Mucosa of descending colon (tissue), 3 donors: Measurements from ENCODE around the gene C1orf174. TPM values are rescaled to one million over a fixed set of nuclear protein-coding genes. Genes with fewer than 3 reads are reported as not detected.

Experiments used
- ATAC-seq: fragments of 200-7000 bp; cut with Tn5 transposase; one replicate; pipeline ENCODE4 v1.9.1; 2020; ENCODE audit warnings: mild to moderate bottlenecking, moderate library complexity
- DNase-seq, 3 donors: peaks; one replicate each; pipeline ENCODE4 v3.0.0-alpha.2; 2020
- H3K36me3 ChIP-seq: fragments of 200-600 bp; one replicate; pipeline ENCODE4 v1.8.0; 2021; ENCODE audit warnings: low read depth, mild to moderate bottlenecking
- H3K4me1 ChIP-seq: fragments of 200-600 bp; one replicate; pipeline ENCODE4 v1.8.0; 2021; ENCODE audit warnings: low read depth, mild to moderate bottlenecking
- H3K4me3 ChIP-seq: fragments of 200-600 bp; one replicate; pipeline ENCODE4 v1.8.0; 2021; ENCODE audit warnings: mild to moderate bottlenecking
- H3K9me3 ChIP-seq: fragments of 200-600 bp; one replicate; pipeline ENCODE4 v1.8.0; 2021; ENCODE audit warnings: mild to moderate bottlenecking
- intact Hi-C, 2 donors: fragments of 100-400 bp; cut with DNase I in 1 of 2; cut with micrococcal nuclease in 1 of 2; formaldehyde crosslinking; loops; one replicate each; pipeline versions ENCODE4 v1.11.0 to v1.11.1; 2022; cut with DNase I, micrococcal nuclease
- total RNA-seq, 3 donors: library from RNA; stranded (reverse); fragmentation: NEBNext Ultra II Directional in 2 of 3; extraction: Animal tissue kit (Norgen Biotek cat#: 25700) in 2 of 3; gene quantifications; one replicate each; pipeline versions ENCODE4 v1.2.1 to v1.2.4, GENCODE V29; 2021 to 2023
- TF ChIP-seq, protein P1 (sequence below): fragments of 200-600 bp; IDR thresholded peaks from one replicate; pipeline ENCODE4 v1.8.0; 2022; ENCODE audit warnings: antibody characterized with exemption, mild to moderate bottlenecking
- donor health status: DM: no; HTN: no; CAD: no; lungs with moderate emphysema.
- donor health status: DM: no; HTN: no; CAD: no.
- donor health status: DM: no; HTN: yes; CAD: no.

Gene C1orf174
- total RNA-seq, 3 donors from 2014 or later: 19.3 to 23.7 (median 21.8) TPM

DNA sequence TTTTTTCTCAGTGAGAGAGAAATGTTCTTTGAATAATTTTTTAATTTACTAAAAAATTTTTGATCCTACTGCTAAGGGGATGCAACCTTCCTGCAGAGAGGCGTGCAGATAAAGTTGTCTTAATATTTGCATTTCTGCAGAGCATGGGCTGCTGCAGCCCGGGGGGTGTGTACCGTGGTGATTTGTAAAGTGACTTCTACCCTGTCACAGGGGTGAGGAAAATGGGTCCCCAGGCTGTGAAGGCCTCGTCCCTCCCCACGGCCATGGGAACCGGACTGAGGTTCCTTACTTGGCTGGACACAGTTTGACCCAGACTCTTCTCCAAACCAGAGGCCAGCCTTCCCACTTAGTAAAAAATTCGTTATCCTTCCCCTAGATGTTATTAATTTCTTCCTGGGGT, 9.5 kb upstream of the C1orf174 start:
- Histone ChIP-seq H3K9me3 (no peaks in the 10 kb centered on the region), H3K4me3 (no peak overlapping the region), H3K4me1 (peaks cover 6% of the 10 kb centered on the region), H3K36me3 (no peaks in the 10 kb centered on the region)
- no peak for DNase-seq
- intact Hi-C loops: loop anchor here in 1 of 2 donors (10.0 kb wide), 1 partner anchor 1835 kb away; no protein-coding TSS in a partner anchor
- TF ChIP-seq, protein P1, sequence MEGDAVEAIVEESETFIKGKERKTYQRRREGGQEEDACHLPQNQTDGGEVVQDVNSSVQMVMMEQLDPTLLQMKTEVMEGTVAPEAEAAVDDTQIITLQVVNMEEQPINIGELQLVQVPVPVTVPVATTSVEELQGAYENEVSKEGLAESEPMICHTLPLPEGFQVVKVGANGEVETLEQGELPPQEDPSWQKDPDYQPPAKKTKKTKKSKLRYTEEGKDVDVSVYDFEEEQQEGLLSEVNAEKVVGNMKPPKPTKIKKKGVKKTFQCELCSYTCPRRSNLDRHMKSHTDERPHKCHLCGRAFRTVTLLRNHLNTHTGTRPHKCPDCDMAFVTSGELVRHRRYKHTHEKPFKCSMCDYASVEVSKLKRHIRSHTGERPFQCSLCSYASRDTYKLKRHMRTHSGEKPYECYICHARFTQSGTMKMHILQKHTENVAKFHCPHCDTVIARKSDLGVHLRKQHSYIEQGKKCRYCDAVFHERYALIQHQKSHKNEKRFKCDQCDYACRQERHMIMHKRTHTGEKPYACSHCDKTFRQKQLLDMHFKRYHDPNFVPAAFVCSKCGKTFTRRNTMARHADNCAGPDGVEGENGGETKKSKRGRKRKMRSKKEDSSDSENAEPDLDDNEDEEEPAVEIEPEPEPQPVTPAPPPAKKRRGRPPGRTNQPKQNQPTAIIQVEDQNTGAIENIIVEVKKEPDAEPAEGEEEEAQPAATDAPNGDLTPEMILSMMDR: no peak
- ATAC-seq: no peak

GRCh38 chr1:3908886-3909517, 8.9 kb upstream of the C1orf174 start:
- Histone ChIP-seq H3K4me1 (peaks cover 6% of the 10 kb centered on the region), H3K36me3 (no peaks in the 10 kb centered on the region), H3K9me3 (no peaks in the 10 kb centered on the region), H3K4me3 (no peak overlapping the region)
- TF ChIP-seq, protein P1: no peak
- ATAC-seq (no peak), DNase-seq (no peak)
- intact Hi-C loops: no loop called here

- peak in 1 of 3 donors; percentile 11 for DNase-seq
- ATAC-seq: no peak
- TF ChIP-seq, protein P1: no peak
- Histone ChIP-seq H3K9me3 (no peaks in the 10 kb centered on the region), H3K4me1 (peaks cover 7% of the 10 kb centered on the region), H3K36me3 (no peaks in the 10 kb centered on the region), H3K4me3 (no peak overlapping the region)
- intact Hi-C loops: no loop called here
Measured at GRCh38 chr1:3907621-3908165, 7.6 kb upstream of the C1orf174 start.

- ATAC-seq (peak; percentile 45), DNase-seq (no peak)
- intact Hi-C loops: no loop called here
- no peaks in the 10 kb centered on the region for H3K9me3 ChIP-seq
- peaks cover 13% of the 10 kb centered on the region for H3K4me1 ChIP-seq
- TF ChIP-seq, protein P1: no peak
- H3K36me3 ChIP-seq: no peaks in the 10 kb centered on the region
- no peak overlapping the region for H3K4me3 ChIP-seq
Measured at GRCh38 chr1:3907031-3907534, 7.0 kb upstream of the C1orf174 start.

DNA sequence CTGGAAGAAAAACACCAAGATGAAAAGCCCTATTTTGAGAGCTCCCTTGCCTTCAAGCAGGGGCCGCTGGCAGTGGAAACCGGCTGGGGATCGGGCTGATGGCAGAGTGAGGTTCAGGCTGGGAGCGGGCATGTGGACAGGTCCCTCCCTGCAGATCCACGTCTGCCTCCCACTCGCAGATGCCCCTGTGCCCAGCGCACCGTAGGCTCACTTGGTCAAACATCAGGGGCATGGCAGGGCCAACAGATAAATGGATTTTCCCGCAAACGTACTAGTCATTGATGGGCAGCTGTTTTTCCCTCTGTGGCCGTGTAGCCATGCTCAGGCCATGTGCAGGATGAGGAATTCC, 6.6 kb upstream of the C1orf174 start:
- DNase-seq (no peak), ATAC-seq (no peak)
- TF ChIP-seq, protein P1: no peak
- H3K9me3 ChIP-seq: no peaks in the 10 kb centered on the region
- H3K36me3 ChIP-seq: no peaks in the 10 kb centered on the region
- no peak overlapping the region for H3K4me3 ChIP-seq
- H3K4me1 ChIP-seq: peaks cover 14% of the 10 kb centered on the region
- intact Hi-C loops: no loop called here
